NCI-H748 treated with DMSO at 0.1 percent for 48 hours (cell line): Measurements from ENCODE around the gene MORF4L2.
A peak's percentile ranks its signal among the peaks of the same experiment; 100 is the strongest.
"Not testable (repeated sequence)": the region's sequence is repeated elsewhere in the genome, so short reads cannot be mapped to it uniquely, and the experiment has no call there.

Source experiments
- DNase-seq: peaks from one replicate; lab custom pipeline; 2025; lab: John Stamatoyannopoulos, UW

The MORF4L2 gene

GRCh38 chrX:103678199-103678993 lies 8.1 kb downstream of the MORF4L2 start:
- DNase-seq, result no peak

DNA sequence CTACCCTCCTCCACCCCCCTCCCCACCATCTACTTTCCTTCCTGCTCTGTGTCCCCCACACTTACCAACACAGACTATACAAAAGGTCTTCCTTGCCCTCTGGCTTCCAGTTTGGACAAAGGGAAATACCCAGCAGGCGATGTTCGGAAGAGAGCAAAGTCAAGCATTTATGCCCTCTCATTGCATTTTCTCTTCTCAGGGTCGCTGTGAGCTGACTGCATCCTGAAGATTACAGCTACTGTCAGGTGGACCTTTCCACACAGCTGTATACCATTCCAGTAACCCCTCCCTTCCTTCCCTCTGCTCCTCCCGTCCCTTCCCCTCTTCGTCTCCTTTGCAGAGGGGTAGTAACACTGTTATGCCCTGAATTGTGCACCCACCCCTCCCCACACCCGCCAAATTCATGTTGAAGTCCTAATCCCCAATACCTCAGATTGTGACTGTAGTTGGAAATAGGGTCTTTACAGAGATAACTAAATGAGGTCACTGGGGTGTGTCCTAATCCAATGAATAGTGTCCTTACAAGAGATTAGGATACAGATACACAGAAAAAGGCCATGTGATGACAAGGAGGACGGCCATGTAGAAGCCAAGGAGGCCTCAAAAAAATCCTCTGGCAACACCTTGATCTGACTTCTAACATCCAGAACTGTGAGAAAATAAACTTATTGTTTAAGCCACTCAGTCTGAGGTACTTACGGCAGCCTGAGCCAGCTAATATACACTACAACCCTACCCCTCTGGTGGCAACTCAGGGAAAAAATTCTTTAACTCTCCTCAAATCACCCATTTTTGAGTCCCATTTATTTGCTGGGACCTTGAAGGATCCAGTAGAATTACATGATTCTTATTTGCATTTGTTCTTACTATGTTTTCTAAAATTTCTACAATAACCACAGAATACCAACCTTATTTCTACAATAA lies 11.7 kb downstream of the MORF4L2 start:
- DNase-seq, result no peak

DNA sequence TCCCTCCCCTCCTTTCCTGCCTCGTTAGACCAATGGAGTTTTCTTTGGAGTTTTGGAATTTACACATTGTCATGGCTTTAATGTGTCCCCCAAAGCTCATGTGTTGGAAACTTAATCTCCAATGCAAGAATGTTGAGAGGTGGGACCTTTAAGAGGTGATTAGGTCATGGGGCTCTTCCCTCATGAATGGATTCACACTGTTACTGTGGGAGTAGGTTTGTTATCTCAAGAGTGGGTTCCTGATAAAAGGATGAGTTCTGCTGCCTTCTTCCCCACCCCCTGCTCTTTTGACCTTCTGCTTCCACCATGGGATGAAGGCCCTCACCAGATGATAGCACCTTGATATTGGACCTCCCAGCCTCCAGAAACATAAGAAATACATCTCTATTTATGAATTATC lies 16.8 kb downstream of the MORF4L2 start:
- DNase-seq, result no peak

GRCh38 chrX:103666202-103667107 lies 20.0 kb downstream of the MORF4L2 start:
- no peak for DNase-seq

GRCh38 chrX:103663981-103664762 lies 22.3 kb downstream of the MORF4L2 start:
- DNase-seq, result no peak

GRCh38 chrX:103659460-103659859 lies 27.0 kb downstream of the MORF4L2 start:
- DNase-seq, result not testable (repeated sequence)

- DNase-seq, result no peak
Observed at GRCh38 chrX:103658681-103659433, 27.6 kb downstream of the MORF4L2 start.

GRCh38 chrX:103657066-103657465 lies 29.4 kb downstream of the MORF4L2 start:
- DNase-seq, result not testable (repeated sequence)

DNA sequence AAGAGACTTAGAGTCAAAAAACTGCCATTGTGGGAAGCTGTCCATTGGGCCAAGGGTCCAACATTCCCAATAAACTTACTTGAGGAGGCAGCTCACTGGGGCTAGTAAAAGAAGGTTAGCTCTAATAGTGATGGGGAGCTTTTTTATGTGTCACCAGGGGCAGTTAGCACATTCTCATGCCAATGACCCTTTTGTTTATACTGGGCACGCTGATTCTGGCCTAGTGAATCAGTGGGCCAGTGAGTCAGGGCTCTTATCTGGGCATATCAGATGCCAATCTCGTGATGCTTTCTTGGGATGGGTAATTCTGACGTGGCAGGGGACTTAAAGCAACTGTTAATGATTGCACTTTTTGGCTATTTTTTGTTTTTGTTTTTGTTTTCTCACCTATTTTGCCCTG lies 29.9 kb downstream of the MORF4L2 start:
- no peak for DNase-seq

GRCh38 chrX:103655230-103656000 lies 31.1 kb downstream of the MORF4L2 start:
- not testable (repeated sequence) for DNase-seq

GRCh38 chrX:103651151-103651773 lies 35.2 kb downstream of the MORF4L2 start:
- DNase-seq, result no peak

DNA sequence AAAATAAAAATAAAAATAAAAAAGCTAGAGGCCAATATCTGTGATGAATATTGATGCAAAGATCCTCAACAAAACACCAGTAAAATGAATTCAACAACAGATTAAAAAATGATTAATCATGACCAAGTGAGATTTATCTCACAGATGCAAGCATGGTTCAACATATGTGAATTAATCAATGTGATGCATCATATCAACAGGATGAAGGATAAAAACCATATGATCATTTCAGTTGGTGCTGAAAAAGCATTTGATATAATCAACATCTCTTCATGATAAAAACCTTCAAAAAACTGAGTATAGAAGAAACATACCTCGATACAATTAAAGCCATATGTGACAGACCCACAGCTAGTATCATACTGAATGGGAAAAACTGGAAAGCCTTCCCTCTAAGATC lies 38.9 kb downstream of the MORF4L2 start:
- DNase-seq, result no peak

- no peak for DNase-seq
Observed at GRCh38 chrX:103644125-103644524, 42.4 kb downstream of the MORF4L2 start.

- DNase-seq, result no peak
Observed at GRCh38 chrX:103640401-103641155, 45.9 kb downstream of the MORF4L2 start.

- peak; percentile 1 for DNase-seq
Observed at GRCh38 chrX:103638479-103639346, 47.8 kb downstream of the MORF4L2 start.

DNA sequence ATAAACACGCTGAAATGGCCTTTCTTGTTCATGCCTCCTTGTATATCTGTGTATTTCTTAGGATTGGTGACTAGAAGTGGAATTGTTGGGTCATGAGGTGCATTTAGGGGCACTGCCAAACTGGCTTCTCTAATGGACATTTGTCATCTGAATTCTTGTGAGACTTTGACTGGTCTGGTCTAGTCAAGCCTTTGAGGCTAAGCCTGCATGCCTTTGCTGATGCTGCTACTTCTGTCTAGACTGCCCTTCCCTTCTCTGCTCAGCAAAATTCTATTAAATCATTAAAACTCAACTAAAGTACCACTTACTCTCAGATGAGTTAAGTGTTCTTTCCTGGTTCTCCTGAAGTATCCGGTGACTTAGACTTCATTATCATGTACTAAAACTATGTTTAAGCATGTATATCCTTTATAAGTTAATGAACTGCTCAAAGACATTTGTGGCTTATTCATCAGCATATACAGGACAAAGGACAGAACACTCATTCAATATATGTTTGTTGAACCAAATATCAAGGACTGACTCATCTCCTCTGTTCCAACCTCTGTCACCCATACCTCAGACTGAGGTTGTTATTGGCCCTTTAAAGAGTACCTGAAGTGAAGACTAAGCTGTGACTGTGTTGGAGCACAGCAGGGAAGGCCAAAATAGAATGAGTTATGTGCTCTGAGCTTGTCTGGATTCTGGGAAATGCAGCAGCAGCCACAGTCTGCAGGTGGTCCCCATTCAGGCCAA lies 48.7 kb downstream of the MORF4L2 start:
- no peak for DNase-seq

DNA sequence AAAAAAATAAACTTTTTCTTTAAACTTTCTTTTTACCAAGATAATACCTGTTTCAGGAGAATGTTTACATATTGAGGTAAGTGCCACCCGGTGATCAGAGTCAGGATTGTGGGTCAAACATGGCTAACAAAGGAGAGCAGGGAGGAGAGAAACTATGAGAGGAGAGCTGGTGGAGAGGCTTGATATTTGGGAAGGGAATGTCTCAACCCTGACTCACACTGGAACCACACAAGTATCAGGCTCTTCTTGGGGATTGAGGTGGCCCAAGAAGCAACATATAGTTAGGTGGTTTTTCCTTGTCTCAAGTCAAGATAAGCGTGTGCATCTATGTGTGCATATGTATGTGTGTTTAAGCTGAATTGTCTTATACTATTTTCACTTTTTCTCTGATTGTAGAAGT lies 51.1 kb downstream of the MORF4L2 start:
- DNase-seq, result no peak
